HG02642 (cell line): ENCODE measurements around the gene AKT2.

Source experiments
- ATAC-seq: cut with Tn5 transposase; IDR thresholded peaks from one replicate; pipeline ENCODE4 v1.9.1; 2021; ENCODE audit warnings: mild to moderate bottlenecking; ENCODE audit not compliant: unreplicated experiment, poor library complexity

The AKT2 gene

DNA sequence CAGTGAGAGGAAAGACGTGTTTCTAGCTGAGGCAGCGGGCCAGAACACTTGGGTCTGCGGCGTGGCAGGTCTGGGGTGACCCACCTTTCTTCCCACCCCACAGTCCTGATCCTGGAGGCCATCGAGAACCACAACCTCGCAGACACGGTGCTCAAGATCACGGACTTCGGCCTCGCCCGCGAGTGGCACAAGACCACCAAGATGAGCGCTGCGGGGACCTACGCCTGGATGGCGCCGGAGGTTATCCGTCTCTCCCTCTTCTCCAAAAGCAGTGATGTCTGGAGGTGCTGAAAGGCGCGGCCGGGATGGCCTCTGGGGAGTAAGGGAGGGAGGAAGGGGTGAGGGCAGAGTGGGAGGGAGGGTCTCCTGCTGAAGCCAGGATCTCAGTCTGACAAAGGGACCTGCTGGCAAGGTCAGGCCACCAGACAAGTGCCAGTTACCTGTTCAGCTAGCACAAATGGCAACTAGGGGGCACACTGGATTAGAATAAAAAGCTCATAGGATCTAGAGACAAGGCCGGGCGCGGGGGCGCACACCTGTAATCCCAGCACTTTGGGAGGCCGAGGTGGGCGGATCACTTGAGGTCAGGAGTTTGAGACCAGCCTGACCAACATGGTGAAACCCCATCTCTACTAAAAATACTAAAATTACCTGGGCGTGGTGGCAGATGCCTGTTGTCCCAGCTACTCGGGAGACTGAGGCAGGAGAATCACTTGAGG lies 86.7 kb downstream of the AKT2 start:
- ATAC-seq: no peak

DNA sequence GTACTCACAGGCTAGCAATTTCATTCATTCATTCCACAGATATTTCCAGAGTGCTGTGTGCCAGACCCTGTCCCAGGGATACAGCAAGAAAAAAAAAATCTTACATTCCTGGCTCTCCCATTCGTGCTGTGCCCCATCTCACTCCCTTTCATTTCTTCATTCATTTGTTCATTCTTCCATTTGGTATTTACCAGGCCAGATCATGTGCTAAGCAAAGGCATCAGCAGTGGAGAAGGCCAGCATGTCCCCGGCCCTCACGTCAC lies 91.6 kb downstream of the AKT2 start:
- ATAC-seq: no peak

DNA sequence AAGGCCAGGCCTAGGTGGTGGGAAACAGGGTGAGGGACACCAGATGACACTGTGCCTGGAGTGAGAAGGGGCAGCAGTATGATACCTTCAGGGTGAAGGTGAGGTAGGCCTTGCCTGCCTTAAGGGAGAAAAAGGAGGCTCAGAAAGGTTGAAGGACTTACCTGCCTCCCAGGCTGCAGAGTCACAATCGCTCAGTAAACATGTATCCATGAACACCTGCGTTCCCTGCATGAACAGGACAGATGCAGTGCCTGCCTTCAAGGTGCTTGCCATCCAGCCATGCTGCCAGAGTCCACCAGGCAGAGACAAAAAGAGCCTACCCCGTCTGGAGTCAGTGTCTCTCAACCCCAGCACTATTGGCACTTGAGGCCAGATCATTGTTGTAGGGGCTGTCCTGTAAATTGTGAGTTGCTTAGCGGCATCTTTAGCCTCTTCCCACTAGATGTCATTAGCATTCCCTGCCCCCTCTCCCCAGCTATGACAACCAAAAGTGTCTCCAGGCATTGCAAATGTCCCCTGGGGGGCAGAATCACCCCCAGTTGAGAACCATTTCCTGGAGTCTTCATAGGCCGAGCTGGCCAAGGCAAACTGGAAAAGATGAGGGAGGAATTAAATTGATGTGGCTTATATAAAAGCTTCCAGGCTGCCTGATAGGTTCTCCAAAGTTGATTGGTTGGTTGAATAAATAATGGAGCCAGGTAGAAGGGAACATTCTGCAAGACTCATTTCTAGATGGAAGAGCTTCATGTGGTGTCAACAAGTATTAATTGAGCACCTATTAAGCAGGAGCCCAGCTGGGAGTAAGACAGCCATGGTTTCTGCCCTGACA lies 92.2 kb downstream of the AKT2 start:
- ATAC-seq: no peak

DNA sequence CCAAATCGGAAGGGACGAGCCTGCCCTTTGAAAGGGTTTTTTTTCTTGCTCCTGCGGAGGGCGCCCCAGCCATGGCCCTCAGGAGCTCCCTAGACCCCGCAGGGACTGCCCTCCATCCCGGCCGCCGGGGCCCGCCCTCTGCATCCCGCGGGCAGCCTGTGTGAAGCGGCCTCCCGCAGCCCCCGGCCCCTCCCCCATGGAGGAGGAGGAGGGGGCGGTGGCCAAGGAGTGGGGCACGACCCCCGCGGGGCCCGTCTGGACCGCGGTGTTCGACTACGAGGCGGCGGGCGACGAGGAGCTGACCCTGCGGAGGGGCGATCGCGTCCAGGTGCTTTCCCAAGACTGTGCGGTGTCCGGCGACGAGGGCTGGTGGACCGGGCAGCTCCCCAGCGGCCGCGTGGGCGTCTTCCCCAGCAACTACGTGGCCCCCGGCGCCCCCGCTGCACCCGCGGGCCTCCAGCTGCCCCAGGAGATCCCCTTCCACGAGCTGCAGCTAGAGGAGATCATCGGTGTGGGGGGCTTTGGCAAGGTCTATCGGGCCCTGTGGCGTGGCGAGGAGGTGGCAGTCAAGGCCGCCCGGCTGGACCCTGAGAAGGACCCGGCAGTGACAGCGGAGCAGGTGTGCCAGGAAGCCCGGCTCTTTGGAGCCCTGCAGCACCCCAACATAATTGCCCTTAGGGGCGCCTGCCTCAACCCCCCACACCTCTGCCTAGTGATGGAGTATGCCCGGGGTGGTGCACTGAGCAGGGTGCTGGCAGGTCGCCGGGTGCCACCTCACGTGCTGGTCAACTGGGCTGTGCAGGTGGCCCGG lies 93.1 kb downstream of the AKT2 start:
- ATAC-seq: peak; percentile 17

DNA sequence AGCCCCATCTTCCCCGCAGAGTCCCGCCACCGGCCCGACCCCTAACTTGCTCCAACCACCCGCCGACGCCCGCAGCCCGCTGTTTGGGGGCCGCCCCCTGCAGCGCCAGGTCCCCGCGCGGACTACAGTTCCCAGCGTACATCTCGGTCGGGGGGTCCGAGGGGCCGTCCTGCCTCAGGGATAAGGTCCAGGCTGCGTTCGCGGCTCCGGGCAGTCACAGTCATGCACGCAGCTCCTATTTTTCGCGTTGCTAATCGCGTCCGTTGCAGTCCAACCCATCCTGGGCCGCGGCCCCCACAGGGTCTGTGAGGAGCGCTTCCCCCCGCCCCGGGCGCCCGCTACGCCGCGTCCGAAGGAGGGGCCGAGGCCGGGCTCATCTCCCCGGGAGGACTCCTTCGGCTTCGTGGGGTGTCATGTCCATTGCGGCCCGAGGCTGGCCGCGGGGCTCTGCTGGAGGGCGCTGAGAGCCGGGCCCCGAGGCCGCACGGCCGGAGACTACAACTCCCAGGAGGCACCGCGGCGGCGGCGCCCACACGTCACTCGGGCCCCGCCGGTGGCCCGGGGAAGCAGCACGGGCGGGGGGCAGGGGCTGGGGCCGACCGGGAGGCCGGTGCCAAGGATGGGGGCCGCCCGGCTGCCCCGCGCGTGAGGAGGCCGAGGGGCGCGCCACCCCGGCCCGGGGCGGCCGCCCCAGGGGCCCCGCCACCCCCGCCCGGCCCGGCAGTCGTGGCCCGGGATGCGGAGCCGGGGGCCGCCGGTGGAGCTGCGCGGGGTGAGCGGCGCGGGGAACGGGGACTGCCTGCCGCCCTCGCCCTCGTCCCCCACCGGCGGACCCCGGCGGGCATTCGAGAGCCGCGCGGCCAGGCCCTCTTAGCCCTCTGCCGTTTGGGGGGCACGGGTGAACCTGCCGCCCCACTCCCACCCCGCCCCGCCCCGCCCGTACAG lies 94.0 kb downstream of the AKT2 start, which contains the start of gene MAP3K10:
TSS of gene MAP3K10 (plus strand) at position 536 of the 945 bp plus-strand sequence. CDS start 606 bp downstream, outside the sequence.
- ATAC-seq: peak; percentile 79

DNA sequence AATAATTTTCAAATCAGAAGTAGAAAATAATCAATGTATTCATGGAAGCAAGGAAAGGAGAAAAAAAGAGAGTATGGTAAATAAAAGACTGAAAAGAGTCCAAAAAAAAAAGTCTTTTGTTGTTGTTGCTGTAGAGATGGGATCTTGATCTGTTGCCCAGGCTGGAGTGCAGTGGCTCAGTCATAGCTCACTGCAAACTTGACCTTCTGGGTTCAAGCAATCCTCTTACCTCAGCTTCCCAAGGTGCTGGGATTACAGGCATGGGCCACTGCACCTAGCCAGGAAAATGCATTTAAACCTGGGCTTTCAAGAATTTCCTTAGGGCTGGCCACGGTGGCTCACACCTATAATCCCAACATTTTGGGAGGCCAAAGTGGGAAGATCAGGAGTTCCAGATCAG lies 100.9 kb downstream of the AKT2 start:
- no peak for ATAC-seq
